ENCODE measurements around the gene PPP6R3.
"Not testable (repeated sequence)": the region's sequence is repeated elsewhere in the genome, so short reads cannot be mapped to it uniquely, and the experiment has no call there.

Gene PPP6R3

GRCh38 chr11:68440224-68440623, 20.3 kb upstream of the PPP6R3 start:
- Mint-ChIP-seq H3K4me3 (no peak overlapping the region), H3K36me3 (no peaks in the 10 kb centered on the region), H3K27ac (no peak overlapping the region), H3K27me3 (no peaks in the 10 kb centered on the region), H3K4me1 (peaks cover 25 to 29% of the 10 kb centered on the region in 2 donors), H3K9me3 (no peaks in the 10 kb centered on the region)
- DNase-seq (no peak), ATAC-seq (replicated peaks) (no peak)

- no peak for DNase-seq
- Mint-ChIP-seq H3K4me3 (peak overlapping the region in 1 of 2 donors; percentile 14), H3K4me1 (peaks cover 25 to 29% of the 10 kb centered on the region in 2 donors), H3K9me3 (no peaks in the 10 kb centered on the region), H3K27me3 (no peaks in the 10 kb centered on the region), H3K36me3 (no peaks in the 10 kb centered on the region), H3K27ac (peak overlapping the region; percentile 51)
- peak; percentile 68 to 72 for ATAC-seq (replicated peaks)
Measured at GRCh38 chr11:68441466-68442230, 18.9 kb upstream of the PPP6R3 start.

GRCh38 chr11:68442433-68442832, 18.1 kb upstream of the PPP6R3 start:
- no peak overlapping the region for H3K27ac Mint-ChIP-seq
- no peak for DNase-seq
- no peak for ATAC-seq (replicated peaks)
- H3K9me3 Mint-ChIP-seq: peaks cover 0 to under 1% of the 10 kb centered on the region in 2 donors
- peaks cover 26 to 33% of the 10 kb centered on the region in 2 donors for H3K4me1 Mint-ChIP-seq
- no peak overlapping the region for H3K4me3 Mint-ChIP-seq
- peaks cover 0 to under 1% of the 10 kb centered on the region in 2 donors for H3K36me3 Mint-ChIP-seq
- H3K27me3 Mint-ChIP-seq: no peaks in the 10 kb centered on the region

GRCh38 chr11:68444566-68444965, 16.0 kb upstream of the PPP6R3 start:
- DNase-seq (no peak), ATAC-seq (replicated peaks) (no peak)
- H3K36me3 Mint-ChIP-seq: peaks cover 5 to 8% of the 10 kb centered on the region in 2 donors
- H3K4me1 Mint-ChIP-seq: peaks cover 28 to 37% of the 10 kb centered on the region in 2 donors
- H3K4me3 Mint-ChIP-seq: no peak overlapping the region
- H3K9me3 Mint-ChIP-seq: peaks cover 2 to 6% of the 10 kb centered on the region in 2 donors
- H3K27ac Mint-ChIP-seq: no peak overlapping the region
- no peaks in the 10 kb centered on the region for H3K27me3 Mint-ChIP-seq

GRCh38 chr11:68445531-68446035, 15.0 kb upstream of the PPP6R3 start:
- H3K4me3 Mint-ChIP-seq: no peak overlapping the region
- no peaks in the 10 kb centered on the region for H3K27me3 Mint-ChIP-seq
- no peak for DNase-seq
- H3K27ac Mint-ChIP-seq: no peak overlapping the region
- no peak for ATAC-seq (replicated peaks)
- H3K36me3 Mint-ChIP-seq: peaks cover 5 to 11% of the 10 kb centered on the region in 2 donors
- peaks cover 22 to 31% of the 10 kb centered on the region in 2 donors for H3K4me1 Mint-ChIP-seq
- peaks cover 2 to 6% of the 10 kb centered on the region in 2 donors for H3K9me3 Mint-ChIP-seq

GRCh38 chr11:68446046-68446725, 14.4 kb upstream of the PPP6R3 start:
- Mint-ChIP-seq H3K9me3 (peaks cover 2 to 6% of the 10 kb centered on the region in 2 donors), H3K4me1 (peaks cover 17 to 25% of the 10 kb centered on the region in 2 donors), H3K27me3 (no peaks in the 10 kb centered on the region), H3K27ac (no peak overlapping the region), H3K36me3 (peaks cover 5 to 11% of the 10 kb centered on the region in 2 donors), H3K4me3 (no peak overlapping the region)
- ATAC-seq (replicated peaks) (no peak), DNase-seq (no peak)

- peaks cover 5 to 11% of the 10 kb centered on the region in 2 donors for H3K36me3 Mint-ChIP-seq
- peak; percentile 98 to 99 for ATAC-seq (replicated peaks)
- no peak overlapping the region for H3K4me3 Mint-ChIP-seq
- no peaks in the 10 kb centered on the region for H3K27me3 Mint-ChIP-seq
- peak; percentile 73 for DNase-seq
- H3K4me1 Mint-ChIP-seq: peaks cover 11 to 14% of the 10 kb centered on the region in 2 donors
- H3K27ac Mint-ChIP-seq: peak overlapping the region; percentile 83
- peaks cover 2 to 6% of the 10 kb centered on the region in 2 donors for H3K9me3 Mint-ChIP-seq
Measured at GRCh38 chr11:68447015-68447801, 13.3 kb upstream of the PPP6R3 start.

GRCh38 chr11:68447914-68448313, 12.6 kb upstream of the PPP6R3 start:
- not testable (repeated sequence) for H3K4me1 Mint-ChIP-seq; H3K9me3 Mint-ChIP-seq; DNase-seq; H3K27ac Mint-ChIP-seq; ATAC-seq (replicated peaks); H3K27me3 Mint-ChIP-seq; H3K4me3 Mint-ChIP-seq
- H3K36me3 Mint-ChIP-seq: peaks cover 5 to 11% of the 10 kb centered on the region in 2 donors

GRCh38 chr11:68448604-68449011, 11.9 kb upstream of the PPP6R3 start:
- H3K4me1 Mint-ChIP-seq: peaks cover 6 to 8% of the 10 kb centered on the region in 2 donors
- no peak overlapping the region for H3K4me3 Mint-ChIP-seq
- H3K27ac Mint-ChIP-seq: no peak overlapping the region
- peaks cover 2 to 6% of the 10 kb centered on the region in 2 donors for H3K9me3 Mint-ChIP-seq
- no peak for ATAC-seq (replicated peaks)
- peaks cover 5 to 11% of the 10 kb centered on the region in 2 donors for H3K36me3 Mint-ChIP-seq
- no peak for DNase-seq
- H3K27me3 Mint-ChIP-seq: no peaks in the 10 kb centered on the region

GRCh38 chr11:68449951-68450350, 10.6 kb upstream of the PPP6R3 start:
- peaks cover 6 to 8% of the 10 kb centered on the region in 2 donors for H3K4me1 Mint-ChIP-seq
- DNase-seq (no peak), ATAC-seq (replicated peaks) (no peak)
- H3K27ac Mint-ChIP-seq: no peak overlapping the region
- H3K36me3 Mint-ChIP-seq: peaks cover 5 to 11% of the 10 kb centered on the region in 2 donors
- peaks cover 2 to 6% of the 10 kb centered on the region in 2 donors for H3K9me3 Mint-ChIP-seq
- H3K4me3 Mint-ChIP-seq: no peak overlapping the region
- H3K27me3 Mint-ChIP-seq: no peaks in the 10 kb centered on the region

- DNase-seq: no peak
- Mint-ChIP-seq H3K27ac (no peak overlapping the region), H3K27me3 (no peaks in the 10 kb centered on the region), H3K4me1 (peaks cover 6 to 8% of the 10 kb centered on the region in 2 donors), H3K4me3 (no peak overlapping the region), H3K36me3 (peaks cover 5 to 11% of the 10 kb centered on the region in 2 donors), H3K9me3 (peaks cover 2 to 6% of the 10 kb centered on the region in 2 donors)
- no peak for ATAC-seq (replicated peaks)
Measured at GRCh38 chr11:68450711-68451110, 9.8 kb upstream of the PPP6R3 start.

- H3K4me3 Mint-ChIP-seq: no peak overlapping the region
- ATAC-seq (replicated peaks): no peak
- H3K9me3 Mint-ChIP-seq: no peaks in the 10 kb centered on the region
- DNase-seq: no peak
- peaks cover 0 to 3% of the 10 kb centered on the region in 2 donors for H3K36me3 Mint-ChIP-seq
- H3K27ac Mint-ChIP-seq: no peak overlapping the region
- no peaks in the 10 kb centered on the region for H3K27me3 Mint-ChIP-seq
- H3K4me1 Mint-ChIP-seq: peaks cover 0 to 3% of the 10 kb centered on the region in 2 donors
Measured at GRCh38 chr11:68454767-68455166, 5.8 kb upstream of the PPP6R3 start.

GRCh38 chr11:68455485-68455884, 5.1 kb upstream of the PPP6R3 start:
- H3K27ac Mint-ChIP-seq: no peak overlapping the region
- DNase-seq (no peak), ATAC-seq (replicated peaks) (no peak)
- no peaks in the 10 kb centered on the region for H3K36me3 Mint-ChIP-seq
- no peak overlapping the region for H3K4me3 Mint-ChIP-seq
- H3K4me1 Mint-ChIP-seq: peaks cover 3 to 8% of the 10 kb centered on the region in 2 donors
- H3K27me3 Mint-ChIP-seq: no peaks in the 10 kb centered on the region
- no peaks in the 10 kb centered on the region for H3K9me3 Mint-ChIP-seq

Data from stimulated activated naive B cell treated with anti-CD40 and anti-IgM and Interleukin-4, amounts not matched to agents 10 μg/mL and 1 μg/mL and 100 μg/mL, for 72 hours (primary cell).